Right lobe of liver (tissue), 6 donors: ENCODE data around the gene LPIN1. TPM values are rescaled to one million over a fixed set of nuclear protein-coding genes. Genes with fewer than 3 reads are reported as not detected.
"Not testable (repeated sequence)": the region's sequence is repeated elsewhere in the genome, so short reads cannot be mapped to it uniquely, and the experiment has no call there.

ENCODE experiments used
- ATAC-seq, 4 donors: fragments of 200-7000 bp; cut with Tn5 transposase; one replicate each; pipeline ENCODE4 v1.9.1; 2020; ENCODE audit warnings: mild to moderate bottlenecking in 4 of 4, moderate library complexity in 4 of 4
- DNase-seq, 3 donors: peaks; one replicate each; pipeline ENCODE4 v3.0.0-alpha.2; 2020
- H3K27ac ChIP-seq, 3 donors: fragments of 200-600 bp; one replicate each; pipeline ENCODE4 v1.8.0; 2022
- H3K27me3 ChIP-seq, 2 donors: fragments of 200-600 bp; one replicate each; pipeline ENCODE4 v1.8.0; 2022
- H3K36me3 ChIP-seq, 4 donors: fragments of 200-600 bp; sonication (generic) in 1 of 4; one replicate each; pipeline versions ENCODE4 v1.5.1 to v1.8.0; 2017 to 2022; ENCODE audit warnings: control low read depth in 1 of 4
- H3K4me1 ChIP-seq, 4 donors: fragments of 200-600 bp; sonication (generic) in 1 of 4; one replicate each; pipeline versions ENCODE4 v1.5.1 to v1.8.0; 2017 to 2022; ENCODE audit warnings: control low read depth in 1 of 4
- H3K4me3 ChIP-seq, 3 donors: fragments of 200-600 bp; one replicate each; pipeline ENCODE4 v1.8.0; 2022
- H3K9me3 ChIP-seq, 4 donors: fragments of 200-600 bp; sonication (generic) in 1 of 4; one replicate each; pipeline versions ENCODE4 v1.5.1 to v1.8.0; 2017 to 2022; ENCODE audit warnings: control low read depth in 1 of 4
- CTCF ChIP-seq, 4 donors: fragments of 200-600 bp in 3 of 4; fragments of 450-650 bp in 1 of 4; IDR thresholded peaks; one replicate each; pipeline versions ENCODE4 v1.5.1 to v1.8.0; 2016 to 2022; ENCODE audit warnings: antibody characterized with exemption in 4 of 4, mild to moderate bottlenecking in 2 of 4
- POLR2A ChIP-seq: fragments of 450-650 bp; IDR thresholded peaks from one replicate; pipeline ENCODE4 v1.6.1; 2017; ENCODE audit warnings: antibody characterized with exemption, mild to moderate bottlenecking
- WGBS: methylation state at CpG from one replicate; pipeline ENCODE4 v1.1.6; 2018; ENCODE audit warnings: low coverage, low lambda C conversion rate; ENCODE audit not compliant: insufficient coverage; ENCODE audit errors: missing lambda C conversion rate; 5-methylcytosine and 5-hydroxymethylcytosine counted together
- intact Hi-C, 2 donors: fragments of 100-400 bp; cut with DNase I; formaldehyde crosslinking; loops; one replicate each; pipeline versions ENCODE4 v1.11.2 to v1.14.1; 2022
- total RNA-seq, 6 experiments: library from RNA; depleted of rRNA in 2 of 6; stranded (reverse); fragments of >200 nt in 2 of 6; fragmentation: NEBNext Ultra II Directional in 3 of 6; extraction: Animal tissue kit (Norgen Biotek cat#: 25700) in 3 of 6; gene quantifications; one replicate each; pipeline versions ENCODE4 v1.1.0 to v1.2.4, GENCODE V29; 2016 to 2023
- donor health status: DM: no; HTN: yes; CAD: no.
- donor health status: DM: no; HTN: no; CAD: no.
- donor health status: DM: no; HTN: no; CAD: no.
- donor health status: DM: no; HTN: yes; CAD: no.
- donor health status: DM: no; HTN: yes; CAD: no.

Gene LPIN1
- total RNA-seq, 6 experiments from 2014 or later, result 17.3 to 58.7 (median 29.1) TPM

- ATAC-seq, result no peak
- H3K36me3 ChIP-seq, result no peaks in the 10 kb centered on the region
- no peaks in the 10 kb centered on the region for H3K9me3 ChIP-seq
- DNase-seq, result no peak
- no peak overlapping the region for H3K27ac ChIP-seq
- H3K4me3 ChIP-seq, result no peak overlapping the region
- intact Hi-C loops, result no loop called here
- 25% methylated on average over 4 of the region's 4 CpGs for WGBS
- no peaks in the 10 kb centered on the region for H3K4me1 ChIP-seq
- H3K27me3 ChIP-seq, result no peaks in the 10 kb centered on the region
- TF ChIP-seq POLR2A (no peak), CTCF (IDR thresholded peaks at IDR 0.05) (no peak)
Measured at GRCh38 chr2:11839916-11840315, 93.5 kb downstream of the LPIN1 start.

GRCh38 chr2:11842336-11842735, 95.9 kb downstream of the LPIN1 start:
- H3K4me3 ChIP-seq, result no peak overlapping the region
- WGBS, result 17% methylated on average over 2 of the region's 2 CpGs
- no peaks in the 10 kb centered on the region for H3K36me3 ChIP-seq
- H3K9me3 ChIP-seq, result no peaks in the 10 kb centered on the region
- H3K27ac ChIP-seq, result no peak overlapping the region
- DNase-seq (no peak), ATAC-seq (no peak)
- no peaks in the 10 kb centered on the region for H3K27me3 ChIP-seq
- intact Hi-C loops, result no loop called here
- TF ChIP-seq CTCF (IDR thresholded peaks at IDR 0.05), result no peak
- TF ChIP-seq POLR2A, result no peak
- H3K4me1 ChIP-seq, result no peaks in the 10 kb centered on the region

- H3K4me3 ChIP-seq, H3K27ac ChIP-seq, ATAC-seq, H3K9me3 ChIP-seq, H3K4me1 ChIP-seq, DNase-seq, H3K27me3 ChIP-seq, intact Hi-C loops, H3K36me3 ChIP-seq: not testable (repeated sequence)
- WGBS, result no CpG with 5 or more reads among the region's 1 CpG
Measured at GRCh38 chr2:11844798-11845197, 98.4 kb downstream of the LPIN1 start.

GRCh38 chr2:11847935-11848334, 101.5 kb downstream of the LPIN1 start:
- H3K27me3 ChIP-seq, H3K4me3 ChIP-seq, intact Hi-C loops, H3K9me3 ChIP-seq, ATAC-seq, H3K4me1 ChIP-seq, H3K36me3 ChIP-seq, H3K27ac ChIP-seq, DNase-seq: not testable (repeated sequence)
- 66% methylated on average over 2 of the region's 2 CpGs for WGBS

- H3K27me3 ChIP-seq, result no peaks in the 10 kb centered on the region
- WGBS, result 0% methylated on average over 1 of the region's 17 CpGs
- no peaks in the 10 kb centered on the region for H3K36me3 ChIP-seq
- no peak for DNase-seq
- no peak for TF ChIP-seq CTCF (IDR thresholded peaks at IDR 0.05)
- no peak for TF ChIP-seq POLR2A
- no peak for ATAC-seq
- no peak overlapping the region for H3K27ac ChIP-seq
- H3K9me3 ChIP-seq, result no peaks in the 10 kb centered on the region
- intact Hi-C loops, result no loop called here
- no peaks in the 10 kb centered on the region for H3K4me1 ChIP-seq
- no peak overlapping the region for H3K4me3 ChIP-seq
Measured at GRCh38 chr2:11850082-11850481, 103.7 kb downstream of the LPIN1 start.
